Neural crest cell (in vitro differentiated cells): ENCODE measurements around the gene GPNMB. TPM values are rescaled to one million over a fixed set of nuclear protein-coding genes. Genes with fewer than 3 reads are reported as not detected.

Source experiments
- DNase-seq: peaks from one replicate; pipeline ENCODE4 v3.0.0; 2021; ENCODE audit warnings: low read depth, mixed read lengths, low spot score
- H3K27ac Mint-ChIP-seq: one replicate; pipeline ENCODE4 v1.8.0; 2021; ENCODE audit warnings: mild to moderate bottlenecking, mixed read lengths; ENCODE audit not compliant: unreplicated experiment
- H3K27me3 Mint-ChIP-seq: 2 replicates; pipeline ENCODE4 v1.8.0; 2021; ENCODE audit warnings: low read depth, mild to moderate bottlenecking, mixed read lengths
- H3K36me3 Mint-ChIP-seq: 2 replicates; pipeline ENCODE4 v1.8.0; 2021; ENCODE audit warnings: low read depth, mild to moderate bottlenecking, mixed read lengths
- H3K4me1 Mint-ChIP-seq: 2 replicates; pipeline ENCODE4 v1.8.0; 2021; ENCODE audit warnings: mixed read lengths
- H3K4me3 Mint-ChIP-seq: one replicate; pipeline ENCODE4 v1.8.0; 2021; ENCODE audit warnings: mild to moderate bottlenecking, mixed read lengths
- H3K9me3 Mint-ChIP-seq: 2 replicates; pipeline ENCODE4 v1.8.0; 2021; ENCODE audit warnings: mixed read lengths
- total RNA-seq: library from RNA; stranded (reverse); gene quantifications from 2 replicates; pipeline ENCODE4 v1.2.1, GENCODE V29; 2021
- TF ChIP-seq, protein P1 (sequence below): fragments of 200-600 bp; sonication (generic); conservative IDR thresholded peaks from 2 replicates; pipeline ENCODE4 v1.5.0; 2021; ENCODE audit warnings: antibody characterized with exemption, mild to moderate bottlenecking

The GPNMB gene
- total RNA-seq, 1 donor from 2014 or later = not detected

- Mint-ChIP-seq H3K27ac (no peak overlapping the region), H3K9me3 (peaks cover 4% of the 10 kb centered on the region), H3K36me3 (peaks cover 3% of the 10 kb centered on the region), H3K4me1 (peaks cover 17% of the 10 kb centered on the region), H3K4me3 (no peak overlapping the region), H3K27me3 (no peaks in the 10 kb centered on the region)
- TF ChIP-seq, protein P1, sequence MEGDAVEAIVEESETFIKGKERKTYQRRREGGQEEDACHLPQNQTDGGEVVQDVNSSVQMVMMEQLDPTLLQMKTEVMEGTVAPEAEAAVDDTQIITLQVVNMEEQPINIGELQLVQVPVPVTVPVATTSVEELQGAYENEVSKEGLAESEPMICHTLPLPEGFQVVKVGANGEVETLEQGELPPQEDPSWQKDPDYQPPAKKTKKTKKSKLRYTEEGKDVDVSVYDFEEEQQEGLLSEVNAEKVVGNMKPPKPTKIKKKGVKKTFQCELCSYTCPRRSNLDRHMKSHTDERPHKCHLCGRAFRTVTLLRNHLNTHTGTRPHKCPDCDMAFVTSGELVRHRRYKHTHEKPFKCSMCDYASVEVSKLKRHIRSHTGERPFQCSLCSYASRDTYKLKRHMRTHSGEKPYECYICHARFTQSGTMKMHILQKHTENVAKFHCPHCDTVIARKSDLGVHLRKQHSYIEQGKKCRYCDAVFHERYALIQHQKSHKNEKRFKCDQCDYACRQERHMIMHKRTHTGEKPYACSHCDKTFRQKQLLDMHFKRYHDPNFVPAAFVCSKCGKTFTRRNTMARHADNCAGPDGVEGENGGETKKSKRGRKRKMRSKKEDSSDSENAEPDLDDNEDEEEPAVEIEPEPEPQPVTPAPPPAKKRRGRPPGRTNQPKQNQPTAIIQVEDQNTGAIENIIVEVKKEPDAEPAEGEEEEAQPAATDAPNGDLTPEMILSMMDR = no peak
- no peak for DNase-seq
Observed at GRCh38 chr7:23232966-23233365, 13.6 kb upstream of the GPNMB start.

GRCh38 chr7:23234569-23235296 is 11.8 kb upstream of the GPNMB start:
- TF ChIP-seq, protein P1 = no peak
- Mint-ChIP-seq H3K4me3 (no peak overlapping the region), H3K36me3 (no peaks in the 10 kb centered on the region), H3K4me1 (peaks cover 14% of the 10 kb centered on the region), H3K9me3 (no peaks in the 10 kb centered on the region), H3K27ac (no peak overlapping the region), H3K27me3 (no peaks in the 10 kb centered on the region)
- no peak for DNase-seq

DNA sequence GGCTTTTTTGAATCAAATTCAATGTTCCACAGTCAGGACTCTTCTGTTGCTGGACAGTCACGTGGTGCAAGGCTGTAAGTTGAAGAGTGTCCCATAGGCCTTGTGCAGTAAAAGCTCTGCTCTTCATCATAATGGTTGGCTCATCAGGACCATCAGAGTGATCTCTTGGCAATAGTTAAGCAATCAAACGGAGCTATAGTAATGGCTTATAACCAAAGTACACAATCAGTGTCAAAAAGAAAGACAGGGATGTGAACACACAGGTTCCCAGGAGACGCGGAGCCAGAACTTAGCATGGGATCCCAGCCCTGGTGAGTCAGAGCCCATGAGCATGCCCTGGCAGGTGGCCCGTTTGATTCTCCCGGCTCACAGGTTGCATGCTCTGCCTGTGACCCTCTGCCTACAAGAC is 10.8 kb upstream of the GPNMB start:
- Mint-ChIP-seq H3K36me3 (no peaks in the 10 kb centered on the region), H3K27me3 (no peaks in the 10 kb centered on the region), H3K4me3 (no peak overlapping the region), H3K27ac (no peak overlapping the region), H3K9me3 (no peaks in the 10 kb centered on the region), H3K4me1 (peaks cover 6% of the 10 kb centered on the region)
- no peak for DNase-seq
- TF ChIP-seq, protein P1 = no peak

GRCh38 chr7:23237000-23237399 is 9.6 kb upstream of the GPNMB start:
- no peaks in the 10 kb centered on the region for H3K27me3 Mint-ChIP-seq
- no peaks in the 10 kb centered on the region for H3K36me3 Mint-ChIP-seq
- no peaks in the 10 kb centered on the region for H3K4me1 Mint-ChIP-seq
- H3K9me3 Mint-ChIP-seq = no peaks in the 10 kb centered on the region
- TF ChIP-seq, protein P1 = no peak
- H3K4me3 Mint-ChIP-seq = no peak overlapping the region
- H3K27ac Mint-ChIP-seq = no peak overlapping the region
- DNase-seq = no peak

- Mint-ChIP-seq H3K4me3 (no peak overlapping the region), H3K27ac (no peak overlapping the region), H3K27me3 (no peaks in the 10 kb centered on the region), H3K4me1 (no peaks in the 10 kb centered on the region), H3K36me3 (no peaks in the 10 kb centered on the region), H3K9me3 (peaks cover under 1% of the 10 kb centered on the region)
- TF ChIP-seq, protein P1 = no peak
- no peak for DNase-seq
Observed at GRCh38 chr7:23238983-23239652, 7.5 kb upstream of the GPNMB start.
